Measurements from ENCODE around the gene CKS1B. TPM values are rescaled to one million over a fixed set of nuclear protein-coding genes. Genes with fewer than 3 reads are reported as not detected.

CKS1B gene
- total RNA-seq, 2 experiments from 2014 or later, result 204 to 230 TPM

GRCh38 chr1:155017946-155018316, 43.5 kb downstream of the CKS1B start:
- POLR2A ChIA-PET, result interaction anchor here (2.5 kb wide), 1 partner anchor 14 kb away, joined by 10 read pairs; no protein-coding TSS in a partner anchor
- Histone ChIP-seq H3K4me2 (ENCODE audit: low read length) (peak overlapping the region; percentile 77), H3K79me2 (ENCODE audit: insufficient read depth, low read depth, low read length) (no peaks in the 10 kb centered on the region), H2AFZ (ENCODE audit: low read length) (peak overlapping the region; percentile 40; the same call in 1 of the 2 replicates), H3K4me3 (ENCODE audit: low read depth, low read length, poor library complexity, severe bottlenecking) (peak overlapping the region; percentile 64), H3K9me2 (ENCODE audit: insufficient read depth, low read length) (no peaks in the 10 kb centered on the region), H3K36me3 (ENCODE audit: insufficient read depth, low read length) (peaks cover 22% of the 10 kb centered on the region; the same call in 1 of the 2 replicates), H4K20me1 (ENCODE audit: insufficient read depth, low read length) (no peaks in the 10 kb centered on the region), H3K27ac (ENCODE audit: low read depth, low read length, poor library complexity, severe bottlenecking) (peak overlapping the region; percentile 79), H3K4me1 (ENCODE audit: insufficient read depth, low read length, poor library complexity, severe bottlenecking) (peaks cover 59% of the 10 kb centered on the region), H3K9me3 (ENCODE audit: low read length) (no peaks in the 10 kb centered on the region)
- peak; percentile 48 for DNase-seq (ENCODE audit: low spot score)
- TF ChIP-seq EZH2phosphoT487 (IDR thresholded peaks at IDR 0.05; ENCODE audit: borderline replicate concordance, low read depth, low read length) (no peak), CTCF (conservative IDR thresholded peaks at IDR 0.05; ENCODE audit: low read length) (no peak; the same call in 1 of the 2 replicates)
- CTCF ChIA-PET (ENCODE audit: unreplicated experiment), result interaction anchor here (0.5 to 1.3 kb wide), 3 partner anchors 10 to 33 kb away, joined by 3 to 5 read pairs (median 5); partner anchors contain the start of gene ADAM15
- BruUV-seq (replicated peaks), result no TSS peak
- intact Hi-C loops (cut with micrococcal nuclease; ENCODE audit: unreplicated experiment), result loop anchor here (1.0 to 2.0 kb wide), 5 partner anchors 16 to 67 kb away; partner anchors contain the start of genes FLAD1, PYGO2 and ZBTB7B

- no peak overlapping the region for H2AFZ ChIP-seq (ENCODE audit: low read length)
- ChIA-PET CTCF (ENCODE audit: unreplicated experiment) (interaction anchor here (1.3 kb wide), 1 partner anchor 36 kb away, joined by 3 read pairs; the partner anchor contains the start of gene FLAD1), POLR2A (no interaction called here)
- H3K36me3 ChIP-seq (ENCODE audit: insufficient read depth, low read length), result peaks cover 22% of the 10 kb centered on the region; the same call in 1 of the 2 replicates
- no peaks in the 10 kb centered on the region for H3K9me3 ChIP-seq (ENCODE audit: low read length)
- H3K27ac ChIP-seq (ENCODE audit: low read depth, low read length, poor library complexity, severe bottlenecking), result no peak overlapping the region
- peaks cover 51% of the 10 kb centered on the region for H3K4me1 ChIP-seq (ENCODE audit: insufficient read depth, low read length, poor library complexity, severe bottlenecking)
- peak overlapping the region; percentile 77 for H3K4me2 ChIP-seq (ENCODE audit: low read length)
- peak overlapping the region; percentile 64 for H3K4me3 ChIP-seq (ENCODE audit: low read depth, low read length, poor library complexity, severe bottlenecking)
- no TSS peak for BruUV-seq (replicated peaks)
- H3K9me2 ChIP-seq (ENCODE audit: insufficient read depth, low read length), result no peaks in the 10 kb centered on the region
- H4K20me1 ChIP-seq (ENCODE audit: insufficient read depth, low read length), result no peaks in the 10 kb centered on the region
- TF ChIP-seq CTCF (conservative IDR thresholded peaks at IDR 0.05; ENCODE audit: low read length), result no peak
- no peak for TF ChIP-seq EZH2phosphoT487 (IDR thresholded peaks at IDR 0.05; ENCODE audit: borderline replicate concordance, low read depth, low read length)
- DNase-seq (ENCODE audit: low spot score), result no peak
- no peaks in the 10 kb centered on the region for H3K79me2 ChIP-seq (ENCODE audit: insufficient read depth, low read depth, low read length)
- intact Hi-C loops (cut with micrococcal nuclease; ENCODE audit: unreplicated experiment), result no loop called here
Measured at GRCh38 chr1:155018617-155019348, 44.3 kb downstream of the CKS1B start.

Data from OCI-LY7 (cell line).